ENCODE data around the gene NUBPL.

The NUBPL gene

GRCh38 chr14:31879661-31880348 lies 318.6 kb downstream of the NUBPL start:
- no peak for TF ChIP-seq POLR2A (IDR thresholded peaks at IDR 0.05; ENCODE audit: extremely low read depth, insufficient read length)
- TF ChIP-seq CTCF (IDR thresholded peaks at IDR 0.05; ENCODE audit: low read depth, low read length): no peak
- no peak for TF ChIP-seq MYC (IDR thresholded peaks at IDR 0.05; ENCODE audit: low read depth, low read length)
- TF ChIP-seq, protein P1, sequence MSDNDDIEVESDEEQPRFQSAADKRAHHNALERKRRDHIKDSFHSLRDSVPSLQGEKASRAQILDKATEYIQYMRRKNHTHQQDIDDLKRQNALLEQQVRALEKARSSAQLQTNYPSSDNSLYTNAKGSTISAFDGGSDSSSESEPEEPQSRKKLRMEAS (IDR thresholded peaks at IDR 0.05; ENCODE audit: low read depth, low read length): no peak
- DNase-seq (ENCODE audit: low read depth): no peak
- no peak overlapping the region for H3K4me3 ChIP-seq (ENCODE audit: low read depth, low read length)

DNA sequence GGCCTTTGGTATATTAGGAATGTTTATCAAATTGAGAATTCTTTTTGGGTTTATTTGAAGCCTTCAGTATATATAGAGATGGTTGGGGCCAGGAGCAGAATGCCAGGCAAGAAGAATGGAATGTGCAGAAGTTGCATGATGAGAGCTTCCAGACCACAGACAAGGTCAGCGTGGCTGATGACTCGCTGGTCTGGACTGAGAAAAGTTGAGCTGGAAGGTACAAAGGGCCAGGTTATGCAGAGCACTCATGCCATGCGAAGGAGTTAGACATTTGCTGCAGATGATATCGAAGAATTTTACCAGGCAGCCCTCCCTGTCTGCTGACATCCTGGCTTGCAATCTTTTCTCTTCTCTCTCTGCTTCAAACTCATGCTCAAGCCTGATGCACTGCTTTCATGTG lies 319.7 kb downstream of the NUBPL start:
- DNase-seq (ENCODE audit: low read depth): no peak
- TF ChIP-seq POLR2A (IDR thresholded peaks at IDR 0.05; ENCODE audit: extremely low read depth, insufficient read length): no peak
- no peak for TF ChIP-seq MYC (IDR thresholded peaks at IDR 0.05; ENCODE audit: low read depth, low read length)
- TF ChIP-seq CTCF (IDR thresholded peaks at IDR 0.05; ENCODE audit: low read depth, low read length): no peak
- TF ChIP-seq, protein P1 (IDR thresholded peaks at IDR 0.05; ENCODE audit: low read depth, low read length): no peak
- H3K4me3 ChIP-seq (ENCODE audit: low read depth, low read length): no peak overlapping the region

DNA sequence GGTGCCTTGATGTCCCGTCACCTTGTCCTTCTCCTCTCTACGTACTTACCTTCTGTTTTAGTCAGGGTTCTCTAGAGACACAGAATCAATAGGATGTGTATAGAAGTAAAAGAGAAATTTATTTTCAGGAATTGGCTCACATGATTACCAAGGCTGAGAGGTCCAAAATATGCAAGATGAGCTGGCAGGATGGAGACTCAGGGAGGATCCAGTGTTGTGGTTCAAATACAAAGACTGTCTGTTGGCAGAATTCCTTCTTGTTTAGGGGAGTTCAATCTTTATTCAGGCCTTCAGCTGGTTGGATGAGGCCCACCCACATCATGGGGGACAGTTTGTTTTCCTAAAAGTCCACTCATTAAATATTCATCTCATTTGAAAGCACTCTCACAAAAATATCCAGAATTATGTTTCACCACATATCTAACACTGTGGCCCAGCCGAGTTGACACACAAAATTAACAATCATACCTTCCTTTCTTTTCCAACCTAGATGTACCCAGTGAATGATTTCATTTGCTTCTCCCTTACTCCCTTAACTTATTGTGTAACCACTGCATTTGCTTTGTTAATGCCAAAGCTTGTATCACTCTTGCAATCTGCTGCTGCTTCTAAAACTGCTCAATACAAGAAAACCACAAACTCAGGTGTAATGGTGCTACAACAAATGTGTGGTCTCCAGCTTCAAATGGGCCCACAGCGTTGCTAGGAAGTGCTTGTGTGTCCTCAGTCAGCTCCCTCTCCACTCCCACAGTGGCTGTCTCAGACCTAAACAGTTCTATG lies 320.5 kb downstream of the NUBPL start:
- H3K4me3 ChIP-seq (ENCODE audit: low read depth, low read length): no peak overlapping the region
- DNase-seq (ENCODE audit: low read depth): no peak
- TF ChIP-seq MYC (IDR thresholded peaks at IDR 0.05; ENCODE audit: low read depth, low read length): no peak
- TF ChIP-seq POLR2A (IDR thresholded peaks at IDR 0.05; ENCODE audit: extremely low read depth, insufficient read length): no peak
- TF ChIP-seq, protein P1 (IDR thresholded peaks at IDR 0.05; ENCODE audit: low read depth, low read length): no peak
- no peak for TF ChIP-seq CTCF (IDR thresholded peaks at IDR 0.05; ENCODE audit: low read depth, low read length)

DNA sequence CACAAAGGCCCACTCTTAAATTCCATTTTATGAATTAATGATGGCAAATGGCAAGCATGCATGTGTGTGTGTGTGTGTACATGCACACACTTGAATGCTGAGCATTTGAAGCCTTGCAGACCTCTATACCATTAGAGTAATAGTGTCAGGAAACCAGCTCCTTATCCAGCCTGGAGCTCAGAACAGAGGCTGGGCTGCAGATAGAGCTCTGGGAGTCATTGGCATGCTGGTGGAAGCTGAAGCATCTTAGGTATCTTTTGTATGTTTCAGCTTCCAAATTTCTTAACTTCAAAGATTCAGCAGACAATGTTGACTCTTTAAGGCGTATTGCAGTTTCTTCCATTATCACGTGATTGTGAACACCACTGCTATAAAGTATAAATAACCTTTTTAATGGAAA lies 323.0 kb downstream of the NUBPL start:
- no peak for DNase-seq (ENCODE audit: low read depth)
- no peak for TF ChIP-seq POLR2A (IDR thresholded peaks at IDR 0.05; ENCODE audit: extremely low read depth, insufficient read length)
- TF ChIP-seq, protein P1 (IDR thresholded peaks at IDR 0.05; ENCODE audit: low read depth, low read length): no peak
- TF ChIP-seq MYC (IDR thresholded peaks at IDR 0.05; ENCODE audit: low read depth, low read length): no peak
- TF ChIP-seq CTCF (IDR thresholded peaks at IDR 0.05; ENCODE audit: low read depth, low read length): no peak
- no peak overlapping the region for H3K4me3 ChIP-seq (ENCODE audit: low read depth, low read length)

GRCh38 chr14:31884776-31885379 lies 323.7 kb downstream of the NUBPL start:
- DNase-seq (ENCODE audit: low read depth): no peak
- H3K4me3 ChIP-seq (ENCODE audit: low read depth, low read length): no peak overlapping the region
- TF ChIP-seq, protein P1 (IDR thresholded peaks at IDR 0.05; ENCODE audit: low read depth, low read length): no peak
